Keratinocyte (primary cell): ENCODE data around the gene CCNDBP1. TPM values are rescaled to one million over a fixed set of nuclear protein-coding genes. Genes with fewer than 3 reads are reported as not detected.

ENCODE experiments used
- DNase-seq: peaks from one replicate; pipeline ENCODE4 v3.0.0-alpha.2; 2011; ENCODE audit warnings: low read depth, missing footprints, low spot score
- FAIRE-seq: peaks from 2 replicates; lab custom pipeline; 2011; peaks lifted over from hg19 to GRCh38; lab: Jason Lieb, UNC
- H2AFZ ChIP-seq: 2 replicates; pipeline ENCODE4 v1.6.0; 2012; ENCODE audit warnings: low read length, control low read depth, inconsistent platforms; ENCODE audit not compliant: control insufficient read depth
- H3K27ac ChIP-seq: 2 replicates; pipeline ENCODE4 v1.5.1; 2011; ENCODE audit warnings: low read length; ENCODE audit not compliant: control insufficient read depth, insufficient read depth
- H3K27me3 ChIP-seq: 3 replicates; pipeline ENCODE4 v1.6.0; 2011; ENCODE audit warnings: low read length; ENCODE audit not compliant: control insufficient read depth, insufficient read depth; ENCODE audit errors: extremely low read depth
- H3K36me3 ChIP-seq, 2 experiments: 2 replicates in 1 of 2; 3 replicates in 1 of 2; pipeline ENCODE4 v1.5.1; 2011; ENCODE audit warnings: low read length in 2 of 2, mild to moderate bottlenecking in 1 of 2; ENCODE audit not compliant: control insufficient read depth in 2 of 2, insufficient read depth in 2 of 2; ENCODE audit errors: extremely low read depth in 1 of 2
- H3K4me1 ChIP-seq: 3 replicates; pipeline ENCODE4 v1.5.1; 2011; ENCODE audit warnings: low read length; ENCODE audit not compliant: control insufficient read depth, insufficient read depth; ENCODE audit errors: extremely low read depth
- H3K4me2 ChIP-seq: 3 replicates; pipeline ENCODE4 v1.6.0; 2011; ENCODE audit warnings: low read depth, low read length; ENCODE audit not compliant: control insufficient read depth, insufficient read depth; ENCODE audit errors: extremely low read depth
- H3K4me3 ChIP-seq, 3 experiments: fragments of 200-600 bp in 1 of 3; sonication (generic) in 1 of 3; 2 replicates in 2 of 3; 3 replicates in 1 of 3; pipeline ENCODE4 v1.5.1; 2011 to 2016; ENCODE audit warnings: low read length in 3 of 3, mild to moderate bottlenecking in 3 of 3, control low read depth in 2 of 3, inconsistent platforms in 1 of 3, low read depth in 1 of 3, mixed read lengths in 1 of 3, mixed run types in 1 of 3, moderate library complexity in 1 of 3; ENCODE audit not compliant: control insufficient read depth in 2 of 3, insufficient read depth in 2 of 3; ENCODE audit errors: extremely low read depth in 1 of 3
- H3K79me2 ChIP-seq: 2 replicates; pipeline ENCODE4 v1.6.0; 2012; ENCODE audit warnings: low read length; ENCODE audit not compliant: control insufficient read depth, insufficient read depth
- H3K9ac ChIP-seq: 3 replicates; pipeline ENCODE4 v1.6.0; 2011; ENCODE audit warnings: low read length; ENCODE audit not compliant: control insufficient read depth, insufficient read depth; ENCODE audit errors: extremely low read depth
- H3K9me1 ChIP-seq: 3 replicates; pipeline ENCODE4 v1.6.0; 2011; ENCODE audit warnings: low read length; ENCODE audit not compliant: control insufficient read depth, insufficient read depth; ENCODE audit errors: extremely low read depth
- H3K9me3 ChIP-seq: 2 replicates; pipeline ENCODE4 v1.5.1; 2012; ENCODE audit warnings: low read depth, low read length; ENCODE audit not compliant: control insufficient read depth
- H4K20me1 ChIP-seq: 3 replicates; pipeline ENCODE4 v1.6.0; 2011; ENCODE audit warnings: low read length; ENCODE audit not compliant: control insufficient read depth, insufficient read depth; ENCODE audit errors: extremely low read depth
- CTCF ChIP-seq, 3 experiments: IDR thresholded peaks in 1 of 3; conservative IDR thresholded peaks in 1 of 3; optimal IDR thresholded peaks in 1 of 3; 2 replicates in 2 of 3; 3 replicates in 1 of 3; pipeline versions ENCODE3 to v1.5.1; 2011; ENCODE audit warnings: low read length in 3 of 3, mild to moderate bottlenecking in 3 of 3, moderate library complexity in 2 of 3, control low read depth in 1 of 3, inconsistent platforms in 1 of 3; ENCODE audit not compliant: insufficient read depth in 2 of 3; ENCODE audit errors: extremely low read depth in 1 of 3
- EZH2 ChIP-seq: IDR thresholded peaks from one replicate; pipeline ENCODE4 v1.6.1; 2012; ENCODE audit warnings: inconsistent platforms, mild to moderate bottlenecking, low read length, moderate library complexity
- dilution Hi-C: fragments of 300-500 bp; cut with MboI; formaldehyde crosslinking; loops from one replicate; pipeline ENCODE4 v1.7.0; 2020; ENCODE audit warnings: low sequenced_read_pairs; ENCODE audit not compliant: extremely low pct_ligation_motif_present
- polyA plus RNA-seq, 5 experiments: library from polyadenylated mRNA; depleted of rRNA in 3 of 5; stranded (reverse) in 3 of 5; stranded (forward) in 1 of 5; unstranded in 1 of 5; fragments of >200 nt; gene quantifications; 1 replicate in 1 of 5; 2 replicates in 3 of 5; 3 replicates in 1 of 5; pipeline versions ENCODE4 v1.2.1 to v1.2.3, GENCODE V29; 2011 to 2012; ENCODE audit warnings: missing spikeins in 2 of 5, low read depth in 1 of 5, low replicate concordance in 1 of 5

Gene CCNDBP1
- polyA plus RNA-seq, 1 donor (not counting 4 experiments of a cell fraction or from before 2014, with no cell fraction given): 53.5 TPM

GRCh38 chr15:43144512-43144911, 40.7 kb upstream of the CCNDBP1 start:
- Histone ChIP-seq H3K4me2 (no peak overlapping the region), H3K27ac (no peak overlapping the region), H3K4me3 (no peak overlapping the region), H3K9me1 (no peaks in the 10 kb centered on the region), H4K20me1 (no peaks in the 10 kb centered on the region), H3K27me3 (no peaks in the 10 kb centered on the region), H3K9ac (no peak overlapping the region), H2AFZ (no peak overlapping the region), H3K9me3 (no peaks in the 10 kb centered on the region), H3K79me2 (no peaks in the 10 kb centered on the region), H3K4me1 (no peaks in the 10 kb centered on the region), H3K36me3 (peaks cover 0 to 4% of the 10 kb centered on the region in 2 experiments)
- dilution Hi-C loops: no loop called here
- DNase-seq: no peak
- FAIRE-seq: no peak
- TF ChIP-seq EZH2 (no peak), CTCF (optimal IDR thresholded peaks at IDR 0.05 in 1 of 3, IDR thresholded peaks at IDR 0.05 in 1 of 3, conservative IDR thresholded peaks at IDR 0.05 in 1 of 3; ENCODE audit: extremely low read depth in 1 of 3, insufficient read depth in 2 of 3, low read length in 3 of 3) (no peak)

DNA sequence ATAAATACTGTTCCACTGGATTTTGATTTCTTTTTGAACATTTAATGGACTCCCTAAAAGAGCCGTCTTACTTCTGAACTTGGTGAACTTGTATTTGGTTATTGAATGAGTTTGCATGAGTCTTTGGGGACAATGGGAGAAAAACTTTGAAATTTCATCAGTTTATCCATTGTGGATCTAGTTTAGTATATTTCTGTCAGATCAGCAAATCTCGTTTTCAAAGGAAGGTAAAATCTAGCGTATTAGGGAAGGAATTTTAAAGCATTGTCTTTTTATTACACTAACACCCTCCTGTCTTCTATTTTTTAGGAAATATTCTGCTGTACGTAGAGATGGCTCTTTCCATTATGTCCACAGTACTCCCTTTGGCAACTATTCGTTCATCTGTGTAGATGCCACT, 39.0 kb upstream of the CCNDBP1 start:
- Histone ChIP-seq H3K27ac (no peak overlapping the region), H3K4me2 (no peak overlapping the region), H4K20me1 (no peaks in the 10 kb centered on the region), H3K4me1 (peaks cover 7% of the 10 kb centered on the region), H3K79me2 (no peaks in the 10 kb centered on the region), H3K9ac (no peak overlapping the region), H3K4me3 (no peak overlapping the region), H3K9me3 (no peaks in the 10 kb centered on the region), H3K36me3 (no peaks in the 10 kb centered on the region), H3K9me1 (no peaks in the 10 kb centered on the region), H3K27me3 (no peaks in the 10 kb centered on the region), H2AFZ (no peak overlapping the region)
- TF ChIP-seq EZH2 (no peak), CTCF (optimal IDR thresholded peaks at IDR 0.05 in 1 of 3, IDR thresholded peaks at IDR 0.05 in 1 of 3, conservative IDR thresholded peaks at IDR 0.05 in 1 of 3; ENCODE audit: extremely low read depth in 1 of 3, insufficient read depth in 2 of 3, low read length in 3 of 3) (no peak)
- dilution Hi-C loops: no loop called here
- FAIRE-seq (no peak), DNase-seq (no peak)
